Stimulated activated CD4-positive, alpha-beta T cell treated with anti-CD3 and anti-CD28 coated beads, TNF-alpha, amount 100 ng/mL, for 1 hour (primary cell): ENCODE measurements around the gene DDTL.

Experiments
- DNase-seq, 3 donors: peaks; one replicate each; pipeline ENCODE4 v3.0.0-alpha.2; 2020; ENCODE audit warnings: low read depth in 3 of 3, low spot score in 1 of 3

The DDTL gene

GRCh38 chr22:24005201-24005600, 38.5 kb downstream of the DDTL start, which contains the start of gene GSTT4:
GSTT4 (minus strand) TSS chr22:24005453; CDS start chr22:24005356, 97 bp downstream.
- DNase-seq: no peak

GRCh38 chr22:24006207-24006913, 39.7 kb downstream of the DDTL start:
- no peak for DNase-seq

- DNase-seq: no peak
Observed at GRCh38 chr22:24006914-24007214, 40.2 kb downstream of the DDTL start.

- DNase-seq: no peak
Observed at GRCh38 chr22:24007253-24008021, 40.7 kb downstream of the DDTL start.

GRCh38 chr22:24008022-24008283, 41.3 kb downstream of the DDTL start:
- DNase-seq: no peak

GRCh38 chr22:24008381-24009226, 41.9 kb downstream of the DDTL start:
- no peak for DNase-seq

- DNase-seq: no peak
Observed at GRCh38 chr22:24009227-24010017, 42.7 kb downstream of the DDTL start.

GRCh38 chr22:24010018-24010391, 43.3 kb downstream of the DDTL start:
- DNase-seq: no peak

- no peak for DNase-seq
Observed at GRCh38 chr22:24011735-24012068, 45.0 kb downstream of the DDTL start.

- no peak for DNase-seq
Observed at GRCh38 chr22:24016156-24016555, 49.5 kb downstream of the DDTL start.

- no peak for DNase-seq
Observed at GRCh38 chr22:24021304-24021703, 54.6 kb downstream of the DDTL start.
